A549 (cell line): Measurements from ENCODE around the gene RPA3. TPM values are rescaled to one million over a fixed set of nuclear protein-coding genes. Genes with fewer than 3 reads are reported as not detected.

Experiments
- ATAC-seq, 2 experiments: fragments of 200-7000 bp in 1 of 2; fragments of >200 bp in 1 of 2; cut with Nextera tagmentation in 1 of 2; cut with Tn5 transposase in 1 of 2; 3 replicates each; pipeline versions ENCODE4 v1.8.0 to v1.9.1; 2018 to 2020; ENCODE audit warnings: mild to moderate bottlenecking in 1 of 2, moderate library complexity in 1 of 2
- CTCF ChIA-PET: fragments of 300-600 bp; sonication (Branson Sonifier 250); formaldehyde crosslinking; extraction: SDS; loops from one replicate; lab custom pipeline; 2021; ENCODE audit warnings: antibody characterized with exemption, inconsistent platforms; lab: Yijun Ruan, JAX
- POLR2A ChIA-PET: fragments of 350-600 bp; formaldehyde crosslinking; extraction: SDS; loops from one replicate; lab custom pipeline; 2021; ENCODE audit warnings: antibody characterized with exemption, inconsistent platforms; lab: Yijun Ruan, JAX
- DNase-seq, 2 experiments: peaks; one replicate each; pipeline versions ENCODE4 v3.0.0 to v3.0.0-alpha.2; 2011 to 2016; ENCODE audit warnings: low read depth in 1 of 2, low spot score in 1 of 2
- FAIRE-seq: peaks from 2 replicates; lab custom pipeline; 2011; peaks lifted over from hg19 to GRCh38; lab: Jason Lieb, UNC
- H3K27ac ChIP-seq, 2 experiments: fragments of >200 bp; sonication (Bioruptor Twin); formaldehyde crosslinking; 3 replicates each; pipeline ENCODE4 v1.5.1; 2016 to 2017
- H3K4me1 ChIP-seq: fragments of >200 bp; sonication (Bioruptor Twin); formaldehyde crosslinking; 3 replicates; pipeline ENCODE4 v1.6.1; 2016
- H3K4me2 ChIP-seq: fragments of >200 bp; sonication (Bioruptor Twin); formaldehyde crosslinking; 3 replicates; pipeline ENCODE4 v1.6.1; 2016
- H3K4me3 ChIP-seq: fragments of >200 bp; sonication (Bioruptor Twin); formaldehyde crosslinking; 3 replicates; pipeline ENCODE4 v1.5.1; 2016
- H3K9me3 ChIP-seq: fragments of >200 bp; sonication (Bioruptor Twin); formaldehyde crosslinking; 3 replicates; pipeline ENCODE4 v1.6.1; 2016
- ATOH8 ChIP-seq: fragments of 250-450 bp; sonication (Bioruptor Pico); IDR thresholded peaks from 2 replicates; pipeline ENCODE4 v1.5.0; 2020; ENCODE audit warnings: low read depth, mild to moderate bottlenecking, moderate library complexity
- CHD4 ChIP-seq: fragments of 200-600 bp; sonication (generic); IDR thresholded peaks from 2 replicates; pipeline ENCODE4 v1.6.1; 2016; ENCODE audit warnings: antibody characterized with exemption, mild to moderate bottlenecking, borderline replicate concordance
- EHF ChIP-seq: fragments of 250-450 bp; sonication (Bioruptor Pico); IDR thresholded peaks from 2 replicates; pipeline ENCODE4 v1.5.0; 2020; ENCODE audit warnings: mild to moderate bottlenecking
- EP300 ChIP-seq, 2 experiments: fragments of >200 bp; sonication (Bioruptor Twin); formaldehyde crosslinking; IDR thresholded peaks; 2 replicates in 1 of 2; 3 replicates in 1 of 2; pipeline ENCODE4 v1.6.1; 2016 to 2017
- ESRRA ChIP-seq: fragments of 150-350 bp; IDR thresholded peaks from 2 replicates; pipeline ENCODE4 v1.6.1; 2014; ENCODE audit warnings: mild to moderate bottlenecking, low read length, borderline replicate concordance
- HEYL ChIP-seq: fragments of 250-450 bp; sonication (Bioruptor Pico); IDR thresholded peaks from 2 replicates; pipeline ENCODE4 v1.8.0; 2021; ENCODE audit warnings: mild to moderate bottlenecking, moderate library complexity
- HOXB5 ChIP-seq: fragments of 250-450 bp; sonication (Bioruptor Pico); IDR thresholded peaks from 2 replicates; pipeline ENCODE4 v1.5.0; 2020; ENCODE audit warnings: mild to moderate bottlenecking, moderate library complexity
- MAFK ChIP-seq: fragments of 450-650 bp; IDR thresholded peaks from 2 replicates; pipeline ENCODE4 v1.6.1; 2014; ENCODE audit not compliant: partially characterized antibody
- NFE2L2 ChIP-seq: fragments of 150-350 bp; conservative IDR thresholded peaks from 2 replicates; pipeline ENCODE4 v1.6.1; 2014; ENCODE audit warnings: low read length
- PHF8 ChIP-seq: fragments of 200-600 bp; sonication (generic); IDR thresholded peaks from 2 replicates; pipeline ENCODE4 v1.6.1; 2016; ENCODE audit warnings: low read depth, mild to moderate bottlenecking, antibody characterized with exemption, moderate library complexity, borderline replicate concordance
- POLR2AphosphoS2 ChIP-seq: conservative IDR thresholded peaks from 2 replicates; pipeline ENCODE4 v1.6.1; 2012; ENCODE audit warnings: low read length, improper control_type of control experiment, inconsistent platforms
- RARB ChIP-seq: fragments of 250-450 bp; sonication (Bioruptor Pico); IDR thresholded peaks from 2 replicates; pipeline ENCODE4 v1.8.0; 2021; ENCODE audit warnings: mild to moderate bottlenecking, moderate library complexity
- RCOR1 ChIP-seq: fragments of 150-350 bp; IDR thresholded peaks from 2 replicates; pipeline ENCODE4 v1.6.1; 2014; ENCODE audit warnings: antibody characterized with exemption, low read length, low read depth
- RNF2 ChIP-seq: fragments of 200-600 bp; sonication (generic); IDR thresholded peaks from 2 replicates; pipeline ENCODE4 v1.6.1; 2016; ENCODE audit warnings: low read depth, mild to moderate bottlenecking, antibody characterized with exemption, moderate library complexity, borderline replicate concordance
- SMC3 ChIP-seq: fragments of >200 bp; sonication (Bioruptor Twin); formaldehyde crosslinking; IDR thresholded peaks from 3 replicates; pipeline ENCODE4 v1.6.1; 2018; ENCODE audit warnings: inconsistent platforms
- SREBF2 ChIP-seq: fragments of 450-650 bp; IDR thresholded peaks from 2 replicates; pipeline ENCODE4 v1.6.1; 2014; ENCODE audit warnings: mild to moderate bottlenecking, moderate library complexity
- TFCP2L1 ChIP-seq: fragments of 250-450 bp; sonication (Bioruptor Pico); IDR thresholded peaks from 2 replicates; pipeline ENCODE4 v1.5.0; 2021; ENCODE audit warnings: mild to moderate bottlenecking
- USF2 ChIP-seq: fragments of 450-650 bp; IDR thresholded peaks from 2 replicates; pipeline ENCODE4 v1.6.1; 2014; ENCODE audit warnings: antibody characterized with exemption
- ZFP36 ChIP-seq: fragments of 450-650 bp; IDR thresholded peaks from 2 replicates; pipeline ENCODE4 v1.6.1; 2014; ENCODE audit warnings: borderline replicate concordance; ENCODE audit not compliant: partially characterized antibody
- ZNF302 ChIP-seq: fragments of 250-450 bp; sonication (Bioruptor Pico); IDR thresholded peaks from 2 replicates; pipeline ENCODE4 v1.9.0; 2021; ENCODE audit warnings: inconsistent platforms, mild to moderate bottlenecking, moderate library complexity
- WGBS: methylation state at CpG from one replicate; pipeline ENCODE4 v1.1.6; 2017; ENCODE audit errors: missing lambda C conversion rate; 5-methylcytosine and 5-hydroxymethylcytosine counted together
- polyA plus RNA-seq, 4 experiments: library from polyadenylated mRNA; depleted of rRNA in 3 of 4; stranded (reverse); fragments of >200 nt; fragmentation: RNase III in 1 of 4; extraction: RNeasy Plus Mini Kit Qiagen cat#74134 plus additional on column Dnase treatment in 1 of 4; gene quantifications; 2 replicates in 3 of 4; 3 replicates in 1 of 4; pipeline ENCODE4 v1.2.3, GENCODE V29; 2011 to 2017
- TF ChIP-seq, protein P1 (sequence below): fragments of >200 bp; sonication (Bioruptor Twin); formaldehyde crosslinking; IDR thresholded peaks from 3 replicates; pipeline ENCODE4 v1.6.1; 2016

Gene RPA3
- polyA plus RNA-seq, 2 of the 4 experiments (the other 2 are of a cell fraction) = 95.1 to 129 TPM

GRCh38 chr7:7713730-7714129, 4.7 kb downstream of the RPA3 start:
- ChIA-PET POLR2A (interaction anchor here (0.6 kb wide), 1 partner anchor 9 kb away, joined by 3 read pairs; no protein-coding TSS in a partner anchor), CTCF (interaction anchor here (0.9 to 1.0 kb wide), 2 partner anchors 11 to 32 kb away, joined by 3 to 4 read pairs; no protein-coding TSS in a partner anchor)
- Histone ChIP-seq H3K9me3 (no peaks in the 10 kb centered on the region), H3K27ac (no peak overlapping the region), H3K4me3 (no peak overlapping the region), H3K4me1 (peaks cover 7% of the 10 kb centered on the region), H3K4me2 (no peak overlapping the region)
- ATAC-seq (no peak), FAIRE-seq (no peak), DNase-seq (no peak)
- 75% methylated on average over 4 of the region's 4 CpGs for WGBS
- TF ChIP-seq RCOR1 (no peak), USF2 (no peak), ATOH8 (CRISPR knock-in tag) (no peak)

- FAIRE-seq = no peak
- no peak for TF ChIP-seq ZFP36
- peak; percentile 40 for TF ChIP-seq MAFK
- TF ChIP-seq USF2 = no peak
- TF ChIP-seq HOXB5 (CRISPR knock-in tag) = no peak
- TF ChIP-seq NFE2L2 = no peak
- TF ChIP-seq RNF2 = no peak
- TF ChIP-seq, protein P1, sequence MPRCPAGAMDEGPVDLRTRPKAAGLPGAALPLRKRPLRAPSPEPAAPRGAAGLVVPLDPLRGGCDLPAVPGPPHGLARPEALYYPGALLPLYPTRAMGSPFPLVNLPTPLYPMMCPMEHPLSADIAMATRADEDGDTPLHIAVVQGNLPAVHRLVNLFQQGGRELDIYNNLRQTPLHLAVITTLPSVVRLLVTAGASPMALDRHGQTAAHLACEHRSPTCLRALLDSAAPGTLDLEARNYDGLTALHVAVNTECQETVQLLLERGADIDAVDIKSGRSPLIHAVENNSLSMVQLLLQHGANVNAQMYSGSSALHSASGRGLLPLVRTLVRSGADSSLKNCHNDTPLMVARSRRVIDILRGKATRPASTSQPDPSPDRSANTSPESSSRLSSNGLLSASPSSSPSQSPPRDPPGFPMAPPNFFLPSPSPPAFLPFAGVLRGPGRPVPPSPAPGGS = no peak
- H3K4me2 ChIP-seq = no peak overlapping the region
- 85% methylated on average over 2 of the region's 2 CpGs for WGBS
- ATAC-seq = no peak
- peaks cover 11% of the 10 kb centered on the region; the same call in 2 of the 3 replicates for H3K4me1 ChIP-seq
- CTCF ChIA-PET = no interaction called here
- H3K9me3 ChIP-seq = no peaks in the 10 kb centered on the region
- POLR2A ChIA-PET = no interaction called here
- no peak overlapping the region for H3K4me3 ChIP-seq
- no peak for DNase-seq
- H3K27ac ChIP-seq = no peak overlapping the region
Measured at GRCh38 chr7:7710469-7710868, 7.9 kb downstream of the RPA3 start.

DNA sequence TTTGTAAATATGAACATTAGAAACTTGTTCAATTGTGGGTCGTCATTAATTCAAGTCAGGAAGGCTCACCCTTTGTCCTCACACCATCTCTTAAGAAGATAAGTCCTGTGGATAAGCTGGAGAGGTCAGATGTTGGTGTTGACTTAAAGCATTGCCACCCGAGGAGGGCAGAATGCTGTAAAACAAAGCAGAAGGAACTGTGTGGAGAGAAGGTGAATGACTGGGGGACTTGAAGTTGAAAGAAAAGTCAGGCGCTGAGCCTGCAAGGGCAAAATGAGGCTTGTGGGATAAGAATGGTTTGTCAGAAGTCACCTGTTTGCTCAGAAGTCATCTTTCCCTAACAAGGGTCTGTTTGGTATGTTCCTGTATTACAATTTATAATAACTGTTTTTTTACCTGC, 9.1 kb downstream of the RPA3 start:
- FAIRE-seq = no peak
- ATAC-seq = no peak
- Histone ChIP-seq H3K4me1 (peaks cover 11% of the 10 kb centered on the region; the same call in 2 of the 3 replicates), H3K9me3 (no peaks in the 10 kb centered on the region), H3K4me3 (no peak overlapping the region), H3K27ac (no peak overlapping the region), H3K4me2 (no peak overlapping the region)
- TF ChIP-seq ZNF302 (CRISPR knock-in tag) (no peak), EP300 (IDR thresholded peaks at IDR 0.05) (no peak), POLR2AphosphoS2 (no peak), SREBF2 (no peak), RARB (CRISPR knock-in tag) (no peak), ESRRA (no peak), SMC3 (no peak), RNF2 (no peak), EHF (CRISPR knock-in tag) (no peak), ATOH8 (CRISPR knock-in tag) (no peak), MAFK (no peak), HEYL (CRISPR knock-in tag) (no peak), PHF8 (no peak), CHD4 (no peak), TFCP2L1 (CRISPR knock-in tag) (no peak)
- ChIA-PET CTCF (no interaction called here), POLR2A (no interaction called here)
- no peak for DNase-seq
- 52% methylated on average over 3 of the region's 3 CpGs for WGBS
